GM18526 (cell line): Measurements from ENCODE around the gene PRF1.

Source experiments
- POLR2A ChIP-seq: IDR thresholded peaks from 3 replicates; pipeline ENCODE4 v1.6.1; 2011; ENCODE audit not compliant: insufficient read length; ENCODE audit errors: extremely low read depth

Gene PRF1

GRCh38 chr10:70602665-70603448 is at the start of gene PRF1:
TSS of gene PRF1 (minus strand) at chr10:70602741. CDS start at chr10:70600902, 1,839 bp downstream.
- TF ChIP-seq POLR2A, result no peak

DNA sequence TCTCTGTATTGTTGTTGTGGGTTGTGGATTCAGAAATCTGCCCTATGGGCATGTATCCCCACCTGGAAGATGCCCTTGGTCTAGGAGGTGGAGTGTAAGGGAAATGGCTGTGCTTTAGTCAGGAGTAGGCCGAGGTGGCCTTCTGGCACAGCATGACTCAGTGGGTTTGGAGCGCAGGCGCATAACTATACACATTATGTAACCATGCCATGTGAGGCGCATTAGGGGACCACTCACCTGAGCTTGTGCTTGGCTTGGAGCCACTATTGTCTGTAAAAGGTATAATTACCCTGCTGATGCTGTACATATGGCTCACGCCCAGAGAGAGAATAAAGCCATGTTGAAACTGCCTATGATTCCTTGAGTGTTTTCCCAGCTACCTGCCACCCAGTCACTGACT is 49.1 kb upstream of the PRF1 start:
- no peak for TF ChIP-seq POLR2A

GRCh38 chr10:70650718-70651117 is 48.2 kb upstream of the PRF1 start:
- no peak for TF ChIP-seq POLR2A

DNA sequence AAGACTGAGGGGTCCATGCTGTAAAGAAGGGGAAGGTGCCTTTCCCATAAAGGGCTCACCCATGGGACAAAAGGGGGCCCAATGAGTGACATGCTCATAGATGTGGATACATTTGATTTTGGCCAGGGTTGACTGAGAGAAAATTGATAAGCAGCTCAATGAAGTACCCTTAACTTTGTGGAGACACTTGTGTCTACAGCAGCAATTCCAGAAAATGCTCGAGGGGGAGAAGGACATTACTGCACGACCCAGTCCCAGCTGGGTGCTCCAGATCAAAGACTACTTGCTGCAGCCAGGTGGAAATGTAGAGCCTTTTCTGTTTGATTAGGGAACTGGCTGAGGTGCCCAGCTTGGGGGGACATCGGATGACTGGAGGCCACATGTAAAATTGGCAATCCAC is 47.6 kb upstream of the PRF1 start:
- no peak for TF ChIP-seq POLR2A

DNA sequence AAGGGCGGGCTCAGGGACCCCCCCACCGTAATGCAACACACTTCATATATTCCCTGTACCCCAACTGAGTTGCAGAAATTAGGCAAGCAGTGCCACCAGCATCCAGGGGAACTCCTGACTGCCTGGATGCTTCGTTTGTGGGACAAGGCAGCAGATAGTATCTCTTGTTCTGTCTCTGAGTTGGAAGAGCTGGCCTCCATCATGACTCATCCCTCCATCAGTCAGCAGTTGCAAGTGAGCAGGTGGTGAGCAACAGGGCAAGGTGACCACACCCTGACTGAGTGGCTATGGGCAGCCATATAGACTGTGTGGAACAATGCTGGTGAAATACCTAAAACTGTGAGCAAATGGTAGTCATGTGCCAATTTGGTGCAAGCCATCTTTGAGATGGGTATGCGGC is 47.0 kb upstream of the PRF1 start:
- TF ChIP-seq POLR2A, result no peak

DNA sequence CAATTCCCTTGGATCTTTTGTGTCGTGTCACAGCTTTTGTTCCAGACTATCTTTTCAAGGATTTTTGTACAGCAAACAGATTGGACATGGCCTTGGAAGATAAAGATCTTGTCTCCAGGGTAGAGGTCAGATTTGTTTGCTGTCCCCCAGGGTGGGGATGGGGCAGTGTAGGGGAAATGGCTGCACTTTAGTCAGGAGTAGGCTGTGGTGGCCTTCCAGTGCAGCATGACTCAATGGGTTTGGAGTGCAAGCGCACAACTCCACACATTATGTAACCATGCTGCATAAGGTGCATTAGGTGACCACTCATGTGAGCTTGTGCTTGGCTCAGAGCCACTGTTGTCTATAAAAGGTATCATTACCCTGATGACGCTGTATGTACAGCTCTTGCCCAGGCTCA is 45.9 kb upstream of the PRF1 start:
- no peak for TF ChIP-seq POLR2A

DNA sequence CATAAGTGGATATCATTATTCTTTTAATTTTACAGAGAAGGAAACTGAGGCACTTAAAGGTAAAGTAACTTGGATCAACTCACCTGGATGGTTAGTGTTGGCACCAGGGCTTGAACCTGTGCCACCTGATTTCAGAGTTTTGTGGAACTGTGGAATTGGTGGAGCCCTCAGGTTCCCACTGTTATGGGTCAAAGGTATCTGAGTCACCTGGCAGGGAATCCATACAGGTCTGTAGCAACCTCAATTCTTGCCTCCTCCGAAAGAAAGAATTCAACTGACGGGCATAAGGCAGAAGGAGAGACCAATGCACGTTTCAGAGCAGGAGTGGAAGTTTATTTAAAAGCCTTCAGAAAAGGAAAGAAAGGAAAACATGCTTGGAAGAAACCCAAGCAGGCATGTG is 44.5 kb upstream of the PRF1 start:
- TF ChIP-seq POLR2A, result no peak

- TF ChIP-seq POLR2A, result no peak
These were observed 31.5 kb upstream of the PRF1 start for GRCh38 chr10:70634011-70634410.

- no peak for TF ChIP-seq POLR2A
These were observed 26.8 kb upstream of the PRF1 start for GRCh38 chr10:70629338-70629737.

DNA sequence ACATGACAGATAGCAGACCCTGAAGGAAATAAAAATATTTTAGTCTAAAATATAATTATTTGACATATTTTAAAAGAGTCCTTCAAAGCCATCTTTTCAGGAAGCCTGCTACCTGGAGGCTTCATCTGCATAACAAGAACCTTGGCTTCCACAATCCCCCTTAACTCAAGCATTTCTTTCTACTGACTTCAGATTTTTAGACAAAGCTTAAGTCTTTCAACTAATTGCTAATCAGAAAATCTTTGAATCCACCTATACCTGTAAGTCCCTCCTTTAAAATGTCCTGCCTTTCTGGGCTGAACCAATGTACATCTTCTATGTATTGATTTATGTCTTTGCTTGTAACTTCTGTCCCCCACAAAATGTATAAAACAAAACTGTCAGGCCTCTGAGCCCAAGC is 23.5 kb upstream of the PRF1 start:
- no peak for TF ChIP-seq POLR2A

DNA sequence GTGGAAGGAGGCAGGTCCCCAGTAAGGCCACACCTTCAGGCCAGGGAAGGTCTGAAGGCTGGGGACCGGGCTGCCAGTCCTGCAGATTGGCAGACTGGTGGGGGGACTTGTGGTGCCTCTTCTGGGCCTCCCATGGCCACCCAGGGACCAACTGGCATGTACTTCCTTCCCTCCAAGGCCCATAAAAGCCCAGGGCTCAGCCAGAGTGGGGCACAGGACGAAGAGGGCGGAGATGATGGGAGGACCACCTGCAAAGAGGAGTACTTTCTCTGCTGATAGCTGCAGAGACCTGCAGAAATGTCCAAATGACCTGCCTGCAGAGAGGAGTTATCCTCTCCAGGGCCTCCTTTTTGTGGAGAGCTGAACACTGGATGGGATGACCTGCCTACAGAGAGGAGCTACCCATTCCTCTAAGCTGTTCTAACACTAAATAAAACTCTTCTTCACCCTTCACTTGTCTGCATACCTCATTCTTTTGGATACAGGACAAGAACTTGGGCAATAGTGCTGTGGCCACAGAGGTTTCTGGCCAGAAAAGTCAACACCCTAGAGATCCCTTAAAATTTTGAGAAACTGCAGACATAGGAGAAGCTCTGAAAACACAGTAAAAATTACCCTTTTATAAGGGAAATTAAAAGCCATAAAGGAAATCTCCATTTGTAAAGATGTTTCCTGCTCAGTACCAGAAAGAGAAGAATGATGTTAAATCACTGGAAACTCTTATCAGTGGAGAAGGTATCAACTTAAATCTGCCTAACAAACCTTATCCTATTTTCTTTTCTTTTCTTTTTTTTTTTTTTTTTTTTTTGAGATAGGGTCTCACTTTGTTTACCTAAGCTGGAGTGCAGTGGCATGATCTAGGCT is 20.7 kb upstream of the PRF1 start:
- no peak for TF ChIP-seq POLR2A

DNA sequence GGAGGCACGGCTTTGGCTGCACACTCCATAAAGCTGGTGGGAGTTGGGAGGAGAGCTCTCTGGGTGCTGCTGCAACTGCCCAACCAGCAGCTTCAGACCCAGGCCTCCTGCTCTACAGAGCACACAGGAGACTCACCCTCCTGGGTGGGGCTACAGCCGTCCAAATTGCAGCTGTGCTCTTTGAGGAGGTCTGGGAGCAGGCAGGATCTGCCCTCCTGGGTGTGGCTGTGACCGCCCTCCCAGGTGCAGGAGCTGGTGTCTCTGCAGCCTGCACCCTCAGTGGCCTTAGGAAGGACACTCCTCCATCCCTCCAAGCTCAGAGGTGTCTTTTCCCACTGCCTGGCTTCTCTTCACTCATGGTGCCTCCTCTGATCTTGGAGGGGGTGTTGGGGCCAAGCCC is 20.0 kb upstream of the PRF1 start:
- TF ChIP-seq POLR2A, result no peak

DNA sequence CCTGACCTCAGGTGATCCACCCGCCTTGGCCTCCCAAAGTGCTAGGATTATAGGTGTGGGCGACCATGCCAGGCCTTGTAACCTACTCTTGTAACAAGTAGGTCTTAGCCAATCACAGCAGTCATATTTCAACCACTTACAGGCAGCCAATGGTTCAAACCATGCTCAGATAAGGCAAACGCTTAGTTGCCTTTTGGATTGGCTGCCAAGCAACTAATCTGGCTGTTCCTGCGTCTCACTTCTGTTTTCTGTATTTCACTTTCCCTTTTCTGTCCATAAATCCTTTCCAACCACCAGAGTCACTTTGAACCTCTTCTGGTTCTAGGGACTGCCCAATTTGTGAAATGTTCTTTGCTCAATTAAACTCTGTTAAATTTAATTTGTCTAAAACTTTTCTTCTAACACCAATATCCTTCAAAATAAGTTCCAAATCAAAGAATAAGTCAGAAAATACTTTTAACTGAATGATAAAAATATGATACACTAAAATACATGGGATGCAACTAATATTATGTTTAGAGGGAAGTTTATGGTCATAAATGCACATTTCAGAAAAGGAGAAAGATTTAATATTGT is 19.1 kb upstream of the PRF1 start:
- no peak for TF ChIP-seq POLR2A

DNA sequence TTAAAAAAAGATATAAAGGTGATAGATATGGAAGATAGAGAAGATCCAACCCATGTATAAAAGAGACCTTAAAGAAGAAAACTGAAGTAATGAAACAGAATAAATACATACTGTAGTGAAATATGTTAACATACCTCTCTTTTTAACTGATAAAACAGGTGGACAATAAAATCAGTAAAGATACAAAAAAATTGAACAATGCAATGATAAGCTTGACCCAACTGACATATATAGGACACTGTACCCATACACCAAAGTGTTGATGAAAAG is 17.4 kb upstream of the PRF1 start:
- no peak for TF ChIP-seq POLR2A

DNA sequence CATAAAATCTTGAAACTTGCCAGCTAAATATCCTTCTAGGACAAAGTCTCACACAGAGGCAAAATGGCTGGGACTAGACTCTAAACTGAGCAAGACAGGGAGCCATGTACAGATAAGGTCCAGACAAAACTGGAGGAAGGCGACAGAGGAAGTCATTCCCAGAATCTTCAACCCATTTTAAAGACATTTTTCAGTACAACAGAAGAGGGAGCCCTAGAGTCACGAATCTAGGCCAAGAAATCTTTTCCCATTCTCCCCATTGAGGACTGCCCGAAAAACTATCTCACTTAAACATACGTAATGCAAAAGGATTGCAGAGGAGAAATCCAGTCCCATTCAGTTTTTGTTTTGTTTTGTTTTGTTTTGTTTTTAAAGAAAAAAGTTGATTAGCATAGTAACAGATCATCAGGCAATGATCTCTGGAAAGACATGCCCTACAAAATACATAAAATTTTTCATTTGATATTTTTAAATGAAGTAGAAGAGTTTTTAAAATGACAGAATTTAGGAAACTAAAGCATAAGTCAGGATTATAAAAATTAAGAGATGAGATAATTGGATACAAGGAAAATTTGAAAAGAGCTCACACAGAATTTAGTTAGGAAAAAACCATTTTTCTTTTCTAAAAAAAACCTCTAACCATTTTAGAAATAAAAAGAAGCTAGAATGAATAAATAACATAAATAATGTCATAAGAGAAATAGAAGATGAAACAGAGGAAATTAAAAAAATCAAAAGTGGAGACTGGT is 16.9 kb upstream of the PRF1 start:
- TF ChIP-seq POLR2A, result no peak

DNA sequence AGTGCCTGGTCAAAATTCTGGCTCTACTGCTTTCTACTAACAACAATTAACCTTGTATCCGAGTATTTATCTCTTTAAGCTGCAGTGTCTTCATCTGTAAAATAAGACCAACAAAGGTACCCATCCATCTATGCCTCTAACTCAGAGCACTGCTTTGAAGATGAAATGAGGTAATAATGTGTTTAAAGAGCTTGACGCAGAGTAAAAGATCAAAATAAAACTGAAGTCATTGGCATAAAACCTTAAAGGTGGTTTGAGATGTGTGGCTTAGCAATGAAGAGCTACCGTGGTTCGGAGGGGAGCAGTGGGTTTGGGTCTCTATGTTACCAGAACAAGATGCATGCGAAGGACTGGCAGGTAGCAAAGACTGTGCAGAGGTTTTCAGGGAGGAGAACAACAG is 16.1 kb upstream of the PRF1 start:
- TF ChIP-seq POLR2A, result no peak
